HG02852 (cell line): Measurements from ENCODE around the gene SERPINE1.

Experiments
- ATAC-seq: cut with Tn5 transposase; IDR thresholded peaks from one replicate; pipeline ENCODE4 v1.9.1; 2021; ENCODE audit warnings: mild to moderate bottlenecking, moderate library complexity; ENCODE audit not compliant: unreplicated experiment

Gene SERPINE1

GRCh38 chr7:101151908-101152651 is 25.2 kb downstream of the SERPINE1 start:
- no peak for ATAC-seq

GRCh38 chr7:101153969-101154692 is 27.2 kb downstream of the SERPINE1 start, which contains the start of gene AP1S1:
Gene AP1S1 (plus strand): TSS chr7:101154476. CDS start chr7:101154515, 39 bp downstream.
- peak; percentile 73 for ATAC-seq

- peak; percentile 32 for ATAC-seq
Observed at GRCh38 chr7:101154693-101155102, 27.8 kb downstream of the SERPINE1 start.

GRCh38 chr7:101155303-101155702 is 28.4 kb downstream of the SERPINE1 start:
- no peak for ATAC-seq

- no peak for ATAC-seq
Observed at GRCh38 chr7:101156277-101156676, 29.4 kb downstream of the SERPINE1 start.

GRCh38 chr7:101156866-101157589 is 30.1 kb downstream of the SERPINE1 start:
- ATAC-seq = no peak

- no peak for ATAC-seq
Observed at GRCh38 chr7:101159696-101160674, 33.1 kb downstream of the SERPINE1 start.

- no peak for ATAC-seq
Observed at GRCh38 chr7:101160910-101161309, 34.0 kb downstream of the SERPINE1 start.

GRCh38 chr7:101161692-101162471 is 35.0 kb downstream of the SERPINE1 start:
- no peak for ATAC-seq

GRCh38 chr7:101162551-101163278 is 35.8 kb downstream of the SERPINE1 start:
- no peak for ATAC-seq

GRCh38 chr7:101163279-101164070 is 36.6 kb downstream of the SERPINE1 start:
- ATAC-seq = no peak

- no peak for ATAC-seq
Observed at GRCh38 chr7:101164071-101164840, 37.4 kb downstream of the SERPINE1 start.

- peak; percentile 81 for ATAC-seq
Observed at GRCh38 chr7:101165075-101165957, 38.4 kb downstream of the SERPINE1 start, which contains the start of gene VGF. Gene VGF (minus strand): TSS chr7:101165569. CDS start chr7:101164843, 726 bp downstream.

- no peak for ATAC-seq
Observed at GRCh38 chr7:101165958-101166647, 39.2 kb downstream of the SERPINE1 start.

- ATAC-seq = no peak
Observed at GRCh38 chr7:101166648-101166908, 39.7 kb downstream of the SERPINE1 start.
